Coronary artery (tissue), 2 donors: ENCODE data around the gene EXOSC10.
"Not testable (repeated sequence)": the region's sequence is repeated elsewhere in the genome, so short reads cannot be mapped to it uniquely, and the experiment has no call there.

Experiments used
- DNase-seq: peaks from one replicate; pipeline ENCODE4 v3.0.0-alpha.2; 2017; ENCODE audit warnings: low spot score
- H3K27ac ChIP-seq, 2 donors: fragments of 200-600 bp; sonication (generic); one replicate each; pipeline ENCODE4 v1.5.1; 2016 to 2019
- H3K4me3 ChIP-seq: fragments of 200-600 bp; sonication (generic); 2 replicates; pipeline ENCODE4 v1.5.1; 2016; ENCODE audit warnings: mild to moderate bottlenecking, moderate library complexity
- TF ChIP-seq, protein P1 (sequence below): fragments of 200-600 bp; sonication (generic); IDR thresholded peaks from one replicate; pipeline ENCODE4 v1.5.1; 2019; ENCODE audit warnings: antibody characterized with exemption

Gene EXOSC10

DNA sequence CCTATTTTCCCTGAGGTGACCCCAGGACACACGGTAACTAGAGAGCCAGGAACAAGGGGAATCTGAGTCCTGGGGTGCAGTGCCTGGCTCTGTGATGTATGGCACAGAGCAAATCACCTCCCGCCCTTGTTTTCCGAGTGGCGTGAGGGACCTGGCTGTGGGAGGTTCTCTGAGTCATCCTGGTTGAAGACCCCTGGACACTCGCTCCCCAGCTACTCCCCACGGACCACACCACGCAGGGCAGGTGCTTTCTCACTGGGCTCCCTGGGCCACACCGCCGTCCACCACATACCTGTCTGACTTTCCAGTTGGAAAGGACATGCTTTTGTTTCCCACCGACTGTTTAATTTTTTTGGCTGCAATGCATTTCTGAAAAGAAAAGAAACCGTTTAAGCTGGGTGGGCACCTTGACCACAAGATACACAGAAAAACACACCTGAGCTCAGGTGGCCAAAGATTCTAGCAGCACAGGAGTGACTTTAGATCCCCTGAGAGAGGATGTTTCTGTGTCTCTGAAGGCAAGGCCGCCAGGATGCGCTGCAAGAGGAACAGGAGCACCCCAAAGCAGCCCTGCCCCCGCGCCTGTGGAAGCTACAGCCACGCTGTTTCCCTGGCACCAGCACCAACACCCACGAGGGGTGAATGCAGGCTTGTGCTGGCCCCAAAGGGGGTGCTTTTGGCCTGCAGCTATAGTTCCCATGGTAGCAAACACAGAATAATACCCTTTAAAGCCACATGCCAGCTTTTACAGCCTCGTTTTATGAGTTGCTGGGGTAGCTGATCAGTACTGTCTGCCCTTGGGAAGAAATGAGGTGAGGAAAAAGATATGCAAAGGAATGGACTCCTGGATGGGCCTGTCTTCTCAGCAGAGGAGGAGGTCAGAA lies 31.7 kb downstream of the EXOSC10 start:
- TF ChIP-seq, protein P1, sequence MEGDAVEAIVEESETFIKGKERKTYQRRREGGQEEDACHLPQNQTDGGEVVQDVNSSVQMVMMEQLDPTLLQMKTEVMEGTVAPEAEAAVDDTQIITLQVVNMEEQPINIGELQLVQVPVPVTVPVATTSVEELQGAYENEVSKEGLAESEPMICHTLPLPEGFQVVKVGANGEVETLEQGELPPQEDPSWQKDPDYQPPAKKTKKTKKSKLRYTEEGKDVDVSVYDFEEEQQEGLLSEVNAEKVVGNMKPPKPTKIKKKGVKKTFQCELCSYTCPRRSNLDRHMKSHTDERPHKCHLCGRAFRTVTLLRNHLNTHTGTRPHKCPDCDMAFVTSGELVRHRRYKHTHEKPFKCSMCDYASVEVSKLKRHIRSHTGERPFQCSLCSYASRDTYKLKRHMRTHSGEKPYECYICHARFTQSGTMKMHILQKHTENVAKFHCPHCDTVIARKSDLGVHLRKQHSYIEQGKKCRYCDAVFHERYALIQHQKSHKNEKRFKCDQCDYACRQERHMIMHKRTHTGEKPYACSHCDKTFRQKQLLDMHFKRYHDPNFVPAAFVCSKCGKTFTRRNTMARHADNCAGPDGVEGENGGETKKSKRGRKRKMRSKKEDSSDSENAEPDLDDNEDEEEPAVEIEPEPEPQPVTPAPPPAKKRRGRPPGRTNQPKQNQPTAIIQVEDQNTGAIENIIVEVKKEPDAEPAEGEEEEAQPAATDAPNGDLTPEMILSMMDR, result no peak
- DNase-seq, result no peak
- no peak overlapping the region for H3K27ac ChIP-seq
- H3K4me3 ChIP-seq, result no peak overlapping the region

DNA sequence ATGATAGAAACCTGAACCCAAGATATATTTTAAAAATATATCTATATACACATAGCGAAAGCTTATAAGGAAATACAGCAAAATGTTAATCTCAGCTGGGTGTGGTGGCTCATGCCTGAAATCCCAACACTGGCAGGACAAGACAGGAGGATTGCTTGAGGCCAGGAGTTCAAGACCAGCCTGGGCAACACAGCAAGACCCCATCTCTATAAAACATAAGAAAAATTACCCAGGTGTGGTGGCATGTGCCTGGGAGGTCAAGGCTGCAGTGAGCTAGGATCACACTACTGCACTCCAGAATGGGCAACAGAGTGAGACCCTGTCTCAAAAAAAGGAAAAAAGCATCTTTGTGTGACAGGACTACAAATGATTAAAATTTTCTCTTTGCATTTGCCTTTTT lies 33.9 kb downstream of the EXOSC10 start:
- H3K27ac ChIP-seq, result no peak overlapping the region
- no peak overlapping the region for H3K4me3 ChIP-seq
- no peak for DNase-seq
- TF ChIP-seq, protein P1, result no peak

DNA sequence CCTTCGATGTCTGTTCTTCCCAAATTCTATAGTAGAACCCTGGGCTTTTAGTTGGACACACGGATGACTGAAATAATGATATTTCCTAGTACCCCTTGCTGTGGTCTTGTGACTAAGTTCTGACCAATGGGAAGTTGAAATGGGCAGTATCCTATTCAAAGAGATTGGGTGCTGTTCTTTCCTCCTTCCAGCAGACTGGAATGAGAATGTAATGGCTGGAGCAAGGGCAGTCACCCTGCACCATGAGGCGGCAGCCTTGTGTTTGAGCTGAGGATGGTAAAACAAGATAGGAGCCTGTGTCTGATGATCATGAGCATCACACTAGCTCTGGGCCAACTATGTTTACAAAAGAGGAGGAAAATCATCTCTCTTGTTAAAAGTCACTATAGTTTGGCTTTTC lies 34.7 kb downstream of the EXOSC10 start:
- DNase-seq, result no peak

DNA sequence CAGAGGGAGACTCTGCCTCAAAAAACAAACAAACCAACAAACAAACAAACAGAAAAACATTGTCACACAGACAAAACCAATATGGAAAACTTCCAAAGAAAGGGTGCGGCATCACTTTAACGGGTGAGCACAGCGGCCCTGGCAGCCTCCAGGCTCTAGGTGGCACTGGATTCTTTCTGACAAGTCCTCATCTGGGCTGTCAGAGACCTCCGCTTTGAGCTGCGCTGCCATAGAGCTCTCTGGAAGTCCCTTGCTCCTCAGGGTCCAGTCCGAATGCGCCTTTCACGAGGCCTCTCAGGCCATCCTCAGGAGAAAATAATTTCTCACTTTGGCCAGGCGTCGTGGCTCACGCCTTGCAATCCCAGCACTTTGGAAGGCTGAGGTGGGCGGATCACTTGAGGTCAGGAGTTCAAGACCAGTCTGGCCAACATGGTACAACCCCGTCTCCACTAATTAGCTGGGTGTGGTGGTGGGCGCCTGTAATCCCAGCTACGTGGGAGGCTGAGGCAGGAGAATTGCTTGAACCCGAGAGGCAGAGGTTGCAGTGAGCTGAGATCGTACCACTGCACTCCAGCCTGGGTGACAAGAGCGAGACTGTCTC lies 35.6 kb downstream of the EXOSC10 start:
- not testable (repeated sequence) for H3K4me3 ChIP-seq, DNase-seq, H3K27ac ChIP-seq

More for the DNA sequence above, 34.7 kb downstream of the EXOSC10 start:
- no peak overlapping the region for H3K27ac ChIP-seq
- H3K4me3 ChIP-seq, result no peak overlapping the region
- TF ChIP-seq, protein P1, result no peak

DNA sequence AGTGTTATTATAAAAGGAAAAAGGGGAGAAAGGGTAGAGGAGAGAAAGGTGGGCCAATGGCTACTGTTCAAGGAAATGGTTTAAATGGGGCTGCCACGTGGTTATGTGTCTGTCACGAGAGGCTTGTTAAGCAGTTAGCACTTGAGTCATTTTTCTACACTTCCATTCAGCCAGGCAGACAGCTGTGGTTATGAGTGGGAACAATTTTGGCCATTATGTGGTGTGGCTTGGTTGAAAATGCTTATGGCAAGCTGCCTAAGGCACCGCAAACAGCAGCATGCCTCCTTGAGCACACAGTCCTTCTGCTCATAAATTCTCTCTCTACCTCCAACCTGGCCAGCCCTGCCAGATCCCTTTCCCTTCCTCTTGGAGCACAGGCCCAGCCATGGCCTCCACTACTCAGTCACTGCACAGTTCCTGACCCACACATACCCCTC lies 36.7 kb downstream of the EXOSC10 start:
- TF ChIP-seq, protein P1, result no peak
- H3K27ac ChIP-seq, result no peak overlapping the region
- DNase-seq, result no peak
- H3K4me3 ChIP-seq, result no peak overlapping the region

DNA sequence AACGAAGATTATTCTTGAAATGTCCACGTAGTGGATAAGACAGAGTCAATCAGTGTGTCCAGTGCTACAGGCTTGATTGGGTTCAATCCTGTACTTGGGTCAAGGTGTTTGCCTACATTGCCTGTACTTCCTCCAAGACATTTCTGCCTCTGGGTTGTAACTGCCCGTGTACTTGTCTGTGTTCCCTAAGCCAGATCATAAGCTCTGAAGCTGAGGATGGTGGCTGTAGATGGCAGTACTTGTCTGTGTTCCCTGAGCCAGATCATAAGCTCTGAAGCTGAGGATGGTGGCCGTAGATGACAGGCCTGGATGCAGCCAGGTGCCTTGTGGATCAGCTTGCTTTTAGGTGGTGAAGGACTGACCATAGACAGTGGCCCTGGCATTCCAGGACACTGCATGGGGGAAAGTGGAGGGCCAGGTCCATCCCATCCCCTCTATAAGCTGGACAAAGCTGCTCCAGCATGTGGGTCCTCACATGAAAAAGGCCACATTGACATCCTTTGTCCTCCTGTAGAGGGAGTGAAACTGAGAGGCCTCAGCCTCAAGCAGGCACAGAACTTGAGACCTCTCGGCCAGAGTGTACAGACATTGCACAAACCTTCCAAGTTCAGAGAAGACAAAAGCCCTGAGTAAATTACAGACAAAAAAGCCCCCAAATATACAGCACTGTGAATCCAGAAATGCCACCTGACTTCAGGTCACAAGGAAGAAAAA lies 37.9 kb downstream of the EXOSC10 start:
- Histone ChIP-seq H3K4me3 (no peak overlapping the region), H3K27ac (no peak overlapping the region)
- TF ChIP-seq, protein P1, result no peak
- DNase-seq, result no peak

DNA sequence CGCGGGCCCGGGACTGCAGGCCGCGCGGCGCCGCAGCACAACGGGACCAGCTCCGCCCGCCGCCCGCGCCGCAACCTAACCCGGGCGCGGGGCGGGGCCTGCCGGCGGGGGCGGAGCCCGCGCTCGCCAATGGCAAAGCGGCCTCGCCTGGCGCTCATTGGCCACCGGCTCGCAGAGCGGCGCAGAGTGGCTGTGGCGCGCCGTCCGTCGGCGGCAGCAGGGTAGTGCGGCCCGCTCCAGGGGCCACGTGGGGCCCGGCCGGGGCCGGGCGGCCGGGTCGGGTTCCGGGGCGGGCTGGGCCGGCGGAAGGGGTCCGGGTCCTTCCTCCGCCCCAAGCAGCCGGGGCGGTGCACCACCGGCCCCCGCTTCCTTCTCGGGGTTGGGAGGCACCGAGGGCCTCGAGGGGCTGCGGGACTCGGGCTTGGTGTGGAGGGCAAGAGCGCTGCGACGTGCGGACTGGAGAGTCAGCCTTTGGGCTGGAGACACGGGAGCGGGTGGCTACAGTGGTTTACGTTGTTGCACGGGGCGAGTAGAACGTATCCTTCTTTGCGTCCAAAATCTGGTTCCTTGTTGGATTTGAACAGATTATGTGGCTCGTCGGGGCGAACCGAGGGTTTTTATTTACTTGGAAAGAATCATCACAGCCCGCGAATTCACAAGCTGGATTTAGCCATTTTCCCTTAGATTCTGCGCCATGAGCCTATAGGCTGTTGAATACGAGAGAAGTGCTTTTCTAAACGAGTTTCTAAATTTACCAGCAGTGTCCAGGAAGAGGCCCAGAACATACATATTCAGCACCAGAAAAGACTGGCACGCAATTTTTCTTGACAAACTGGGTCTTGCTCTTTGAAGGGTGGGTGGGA lies 39.5 kb downstream of the EXOSC10 start, which contains the start of gene SRM:
Gene SRM, minus strand, starts transcription at position 51 of the 863 bp plus-strand sequence. CDS start 75 bp downstream, outside the sequence.
- DNase-seq, result peak; percentile 89
- Histone ChIP-seq H3K27ac (peak within 1 kb of the TSS; percentile 32 to 77), H3K4me3 (peak within 1 kb of the TSS; percentile 99)
- TF ChIP-seq, protein P1, result peak; percentile 40
